Measurements from ENCODE around the gene SWAP70.

- TF ChIP-seq HDAC2 (IDR thresholded peaks at IDR 0.05): no peak
- no peak for TF ChIP-seq POLR2AphosphoS5 (IDR thresholded peaks at IDR 0.05; ENCODE audit: low read length)
- TF ChIP-seq MTA3 (IDR thresholded peaks at IDR 0.05; ENCODE audit: borderline replicate concordance, low read length): no peak
- TF ChIP-seq EZH2 (IDR thresholded peaks at IDR 0.05; ENCODE audit: borderline replicate concordance, control insufficient read depth, low read depth, low read length): no peak
- TF ChIP-seq, protein P1, sequence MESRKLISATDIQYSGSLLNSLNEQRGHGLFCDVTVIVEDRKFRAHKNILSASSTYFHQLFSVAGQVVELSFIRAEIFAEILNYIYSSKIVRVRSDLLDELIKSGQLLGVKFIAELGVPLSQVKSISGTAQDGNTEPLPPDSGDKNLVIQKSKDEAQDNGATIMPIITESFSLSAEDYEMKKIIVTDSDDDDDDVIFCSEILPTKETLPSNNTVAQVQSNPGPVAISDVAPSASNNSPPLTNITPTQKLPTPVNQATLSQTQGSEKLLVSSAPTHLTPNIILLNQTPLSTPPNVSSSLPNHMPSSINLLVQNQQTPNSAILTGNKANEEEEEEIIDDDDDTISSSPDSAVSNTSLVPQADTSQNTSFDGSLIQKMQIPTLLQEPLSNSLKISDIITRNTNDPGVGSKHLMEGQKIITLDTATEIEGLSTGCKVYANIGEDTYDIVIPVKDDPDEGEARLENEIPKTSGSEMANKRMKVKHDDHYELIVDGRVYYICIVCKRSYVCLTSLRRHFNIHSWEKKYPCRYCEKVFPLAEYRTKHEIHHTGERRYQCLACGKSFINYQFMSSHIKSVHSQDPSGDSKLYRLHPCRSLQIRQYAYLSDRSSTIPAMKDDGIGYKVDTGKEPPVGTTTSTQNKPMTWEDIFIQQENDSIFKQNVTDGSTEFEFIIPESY (IDR thresholded peaks at IDR 0.05): no peak
These were observed 67.4 kb downstream of the SWAP70 start for GRCh38 chr11:9731256-9731655.

All from GM12878 (cell line).